Parathyroid adenoma (tissue), 2 donors: ENCODE data around the gene TMEM120A.
A peak's percentile ranks its signal among the peaks of the same experiment; 100 is the strongest.

Experiments
- H2AFZ ChIP-seq: fragments of 300-600 bp; sonication (generic); one replicate; pipeline ENCODE4 v1.7.0; 2017; ENCODE audit warnings: antibody characterized with exemption, mild to moderate bottlenecking
- H3K27ac ChIP-seq: fragments of 300-600 bp; sonication (generic); one replicate; pipeline ENCODE4 v1.7.0; 2017
- H3K27me3 ChIP-seq: fragments of 300-600 bp; sonication (generic); one replicate; pipeline ENCODE4 v1.7.0; 2017; ENCODE audit warnings: low read length; ENCODE audit not compliant: control insufficient read depth, insufficient read depth
- H3K36me3 ChIP-seq: fragments of 300-600 bp; sonication (generic); one replicate; pipeline ENCODE4 v1.7.0; 2017; ENCODE audit warnings: low read length; ENCODE audit not compliant: control insufficient read depth, insufficient read depth
- H3K4me1 ChIP-seq: fragments of 300-600 bp; sonication (generic); one replicate; pipeline ENCODE4 v1.7.0; 2017; ENCODE audit warnings: control low read depth
- H3K4me2 ChIP-seq: fragments of 300-600 bp; sonication (generic); one replicate; pipeline ENCODE4 v1.7.0; 2017; ENCODE audit warnings: low read length
- H3K4me3 ChIP-seq: fragments of 300-600 bp; sonication (generic); one replicate; pipeline ENCODE4 v1.7.0; 2017; ENCODE audit warnings: low read depth, low read length
- H3K79me2 ChIP-seq: fragments of 300-600 bp; sonication (generic); one replicate; pipeline ENCODE4 v1.7.0; 2017; ENCODE audit warnings: control low read depth
- H3K9ac ChIP-seq: fragments of 300-600 bp; sonication (generic); one replicate; pipeline ENCODE4 v1.7.0; 2017; ENCODE audit warnings: mild to moderate bottlenecking
- H3K9me3 ChIP-seq: fragments of 300-600 bp; sonication (generic); one replicate; pipeline ENCODE4 v1.7.0; 2017; ENCODE audit warnings: low read length; ENCODE audit not compliant: control insufficient read depth
- TF ChIP-seq, protein P1 (sequence below): fragments of 300-600 bp; sonication (generic); IDR thresholded peaks from one replicate; pipeline ENCODE4 v1.7.0; 2017; ENCODE audit warnings: antibody characterized with exemption, mild to moderate bottlenecking
- donor health status: primary hyperparathyroidism.

Gene TMEM120A

GRCh38 chr7:75995996-75996395, 1.6 kb upstream of the TMEM120A start:
- Histone ChIP-seq H3K9ac (no peak overlapping the region), H3K27me3 (no peaks in the 10 kb centered on the region), H3K27ac (no peak overlapping the region), H3K79me2 (no peaks in the 10 kb centered on the region), H3K4me3 (no peak overlapping the region), H3K9me3 (no peaks in the 10 kb centered on the region), H3K4me2 (no peak overlapping the region), H3K4me1 (peaks cover 3% of the 10 kb centered on the region), H3K36me3 (no peaks in the 10 kb centered on the region), H2AFZ (no peak overlapping the region)
- TF ChIP-seq, protein P1, sequence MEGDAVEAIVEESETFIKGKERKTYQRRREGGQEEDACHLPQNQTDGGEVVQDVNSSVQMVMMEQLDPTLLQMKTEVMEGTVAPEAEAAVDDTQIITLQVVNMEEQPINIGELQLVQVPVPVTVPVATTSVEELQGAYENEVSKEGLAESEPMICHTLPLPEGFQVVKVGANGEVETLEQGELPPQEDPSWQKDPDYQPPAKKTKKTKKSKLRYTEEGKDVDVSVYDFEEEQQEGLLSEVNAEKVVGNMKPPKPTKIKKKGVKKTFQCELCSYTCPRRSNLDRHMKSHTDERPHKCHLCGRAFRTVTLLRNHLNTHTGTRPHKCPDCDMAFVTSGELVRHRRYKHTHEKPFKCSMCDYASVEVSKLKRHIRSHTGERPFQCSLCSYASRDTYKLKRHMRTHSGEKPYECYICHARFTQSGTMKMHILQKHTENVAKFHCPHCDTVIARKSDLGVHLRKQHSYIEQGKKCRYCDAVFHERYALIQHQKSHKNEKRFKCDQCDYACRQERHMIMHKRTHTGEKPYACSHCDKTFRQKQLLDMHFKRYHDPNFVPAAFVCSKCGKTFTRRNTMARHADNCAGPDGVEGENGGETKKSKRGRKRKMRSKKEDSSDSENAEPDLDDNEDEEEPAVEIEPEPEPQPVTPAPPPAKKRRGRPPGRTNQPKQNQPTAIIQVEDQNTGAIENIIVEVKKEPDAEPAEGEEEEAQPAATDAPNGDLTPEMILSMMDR, result no peak

GRCh38 chr7:75995052-75995471, 667 bp upstream of the TMEM120A start:
- Histone ChIP-seq H2AFZ (peak overlapping the region; percentile 78), H3K36me3 (no peaks in the 10 kb centered on the region), H3K79me2 (no peaks in the 10 kb centered on the region), H3K4me1 (peaks cover 3% of the 10 kb centered on the region), H3K4me2 (peak overlapping the region; percentile 97), H3K27ac (peak overlapping the region; percentile 48), H3K9ac (no peak overlapping the region), H3K27me3 (no peaks in the 10 kb centered on the region), H3K9me3 (no peaks in the 10 kb centered on the region), H3K4me3 (peak overlapping the region; percentile 91)
- TF ChIP-seq, protein P1, result no peak

- no peaks in the 10 kb centered on the region for H3K36me3 ChIP-seq
- H3K79me2 ChIP-seq, result no peaks in the 10 kb centered on the region
- H3K4me1 ChIP-seq, result peaks cover 11% of the 10 kb centered on the region
- peak overlapping the region; percentile 97 for H3K4me2 ChIP-seq
- TF ChIP-seq, protein P1, result no peak
- peak overlapping the region; percentile 77 for H3K27ac ChIP-seq
- H2AFZ ChIP-seq, result peak overlapping the region; percentile 78
- no peaks in the 10 kb centered on the region for H3K9me3 ChIP-seq
- no peaks in the 10 kb centered on the region for H3K27me3 ChIP-seq
- H3K4me3 ChIP-seq, result peak overlapping the region; percentile 91
- H3K9ac ChIP-seq, result peak overlapping the region; percentile 50
Measured at GRCh38 chr7:75993689-75994387, 557 bp downstream of the TMEM120A start.

- peaks cover 11% of the 10 kb centered on the region for H3K4me1 ChIP-seq
- TF ChIP-seq, protein P1, result no peak
- no peak overlapping the region for H3K4me3 ChIP-seq
- no peaks in the 10 kb centered on the region for H3K9me3 ChIP-seq
- H3K9ac ChIP-seq, result no peak overlapping the region
- no peaks in the 10 kb centered on the region for H3K27me3 ChIP-seq
- no peaks in the 10 kb centered on the region for H3K79me2 ChIP-seq
- no peak overlapping the region for H3K27ac ChIP-seq
- H3K4me2 ChIP-seq, result no peak overlapping the region
- H3K36me3 ChIP-seq, result no peaks in the 10 kb centered on the region
- H2AFZ ChIP-seq, result no peak overlapping the region
Measured at GRCh38 chr7:75992083-75992755, 2.2 kb downstream of the TMEM120A start.
